Panc1 (cell line): ENCODE results near the gene FA2H. TPM values are rescaled to one million over a fixed set of nuclear protein-coding genes. Genes with fewer than 3 reads are reported as not detected.
"Not testable (repeated sequence)": the region's sequence is repeated elsewhere in the genome, so short reads cannot be mapped to it uniquely, and the experiment has no call there.

Experiments
- ATAC-seq: fragments of 200-7000 bp; cut with Tn5 transposase; 2 replicates; pipeline ENCODE4 v1.9.1; 2020; ENCODE audit warnings: mild to moderate bottlenecking, moderate library complexity
- BruUV-seq: library from RNA; stranded (reverse); fragments of 400-500 nt; replicated peaks from 2 replicates; lab custom pipeline; 2021; lab: Mats Ljungman, UMichigan
- CTCF ChIA-PET: fragments of 300-600 bp; sonication (Branson Sonifier 250); formaldehyde crosslinking; loops from one replicate; lab custom pipeline; 2022; ENCODE audit warnings: antibody characterized with exemption; lab: Charles Lee
- POLR2A ChIA-PET: fragments of 300-600 bp; sonication (Branson Sonifier 250); formaldehyde crosslinking; loops from one replicate; lab custom pipeline; 2022; ENCODE audit warnings: antibody characterized with exemption; lab: Charles Lee
- DNase-seq: peaks from one replicate; pipeline ENCODE4 v3.0.0-alpha.2; 2010; ENCODE audit warnings: low read depth, low spot score
- H3K27ac ChIP-seq: 2 replicates; pipeline ENCODE4 v1.5.1; 2011; ENCODE audit warnings: mild to moderate bottlenecking, low read length, inconsistent platforms
- H3K27me3 ChIP-seq: fragments of 200-500 bp; sonication (Bioruptor generic); 2 replicates; pipeline ENCODE4 v1.6.0; 2014; ENCODE audit warnings: low read length, inconsistent platforms; ENCODE audit not compliant: control insufficient read depth, insufficient read depth
- H3K36me3 ChIP-seq: fragments of 200-500 bp; sonication (Bioruptor generic); 2 replicates; pipeline ENCODE4 v1.5.1; 2014; ENCODE audit warnings: inconsistent platforms, mild to moderate bottlenecking, low read length, moderate library complexity; ENCODE audit not compliant: control insufficient read depth, insufficient read depth
- H3K4me1 ChIP-seq: 2 replicates; pipeline ENCODE4 v1.5.1; 2011; ENCODE audit warnings: inconsistent platforms, mild to moderate bottlenecking, low read length, moderate library complexity; ENCODE audit not compliant: control insufficient read depth, insufficient read depth
- H3K4me3 ChIP-seq, 2 experiments: 2 replicates each; pipeline ENCODE4 v1.5.1; 2011 to 2012; ENCODE audit warnings: low read depth in 2 of 2, low read length in 2 of 2, mild to moderate bottlenecking in 2 of 2, inconsistent platforms in 1 of 2, moderate library complexity in 1 of 2
- H3K9me3 ChIP-seq: fragments of 200-500 bp; sonication (Bioruptor generic); 2 replicates; pipeline ENCODE4 v1.5.1; 2014; ENCODE audit warnings: low read depth, mild to moderate bottlenecking, inconsistent platforms, low read length, moderate library complexity; ENCODE audit not compliant: control insufficient read depth, insufficient read depth
- CTCF ChIP-seq: fragments of 450-650 bp; IDR thresholded peaks from 2 replicates; pipeline ENCODE4 v1.5.1; 2017; ENCODE audit warnings: mild to moderate bottlenecking
- POLR2AphosphoS5 ChIP-seq: IDR thresholded peaks from 2 replicates; pipeline ENCODE4 v1.6.1; 2012; ENCODE audit warnings: mild to moderate bottlenecking, low read depth, low read length, moderate library complexity
- REST ChIP-seq, 2 experiments: IDR thresholded peaks; 2 replicates each; pipeline ENCODE4 v1.6.1; 2011 to 2012; ENCODE audit warnings: low read depth in 2 of 2, control low read depth in 1 of 2, low read length in 1 of 2, mild to moderate bottlenecking in 1 of 2, moderate library complexity in 1 of 2; ENCODE audit not compliant: insufficient read depth in 1 of 2
- SIN3A ChIP-seq: IDR thresholded peaks from 2 replicates; pipeline ENCODE4 v1.6.1; 2012; ENCODE audit warnings: low read depth, mild to moderate bottlenecking, low read length, moderate library complexity, borderline replicate concordance; ENCODE audit not compliant: insufficient read depth
- TCF7L2 ChIP-seq: IDR thresholded peaks from 2 replicates; pipeline ENCODE4 v1.6.1; 2011; ENCODE audit warnings: mild to moderate bottlenecking, low read depth, low read length, inconsistent platforms
- in situ Hi-C: cut with HindIII; loops from 2 replicates; pipeline ENCODE4 v1.10.0; 2016; ENCODE audit warnings: low sequenced_read_pairs, low pct_unique_long_range_greater_than_20kb
- intact Hi-C: fragments of 100-400 bp; cut with micrococcal nuclease; formaldehyde crosslinking; loops from one replicate; pipeline ENCODE4 v1.10.0; 2022; ENCODE audit not compliant: unreplicated experiment
- total RNA-seq: library from RNA; stranded (reverse); gene quantifications from one replicate; pipeline ENCODE4 v1.2.1, GENCODE V29; 2021; ENCODE audit not compliant: unreplicated experiment

Gene FA2H
- total RNA-seq, 1 experiment from 2014 or later = 0.15 TPM

- Histone ChIP-seq H3K9me3 (no peaks in the 10 kb centered on the region), H3K36me3 (no peaks in the 10 kb centered on the region), H3K27ac (no peak overlapping the region), H3K4me1 (no peaks in the 10 kb centered on the region), H3K27me3 (no peaks in the 10 kb centered on the region), H3K4me3 (no peak overlapping the region)
- DNase-seq = no peak
- ATAC-seq = peak; percentile 68; the same call in 1 of the 2 replicates
- POLR2A ChIA-PET = no interaction called here
- in situ Hi-C loops (no loop called here), intact Hi-C loops (no loop called here)
- TF ChIP-seq REST (IDR thresholded peaks at IDR 0.05; ENCODE audit: insufficient read depth in 1 of 2, low read depth in 2 of 2, low read length in 1 of 2) (no peak), TCF7L2 (no peak), CTCF (no peak), SIN3A (no peak), POLR2AphosphoS5 (no peak)
- CTCF ChIA-PET = interaction anchor here (0.8 kb wide), 1 partner anchor 17 kb away, joined by 3 read pairs; no protein-coding TSS in a partner anchor
- no TSS peak for BruUV-seq
These were observed 49.6 kb downstream of the FA2H start for GRCh38 chr16:74724820-74725549.

- intact Hi-C loops = no loop called here
- Histone ChIP-seq H3K4me3 (no peak overlapping the region), H3K36me3 (no peaks in the 10 kb centered on the region), H3K4me1 (no peaks in the 10 kb centered on the region), H3K9me3 (no peaks in the 10 kb centered on the region), H3K27me3 (no peaks in the 10 kb centered on the region), H3K27ac (no peak overlapping the region)
- no peak for ATAC-seq
- no TSS peak for BruUV-seq
- TF ChIP-seq TCF7L2 = no peak
- no peak for TF ChIP-seq POLR2AphosphoS5
- no peak for TF ChIP-seq SIN3A
- TF ChIP-seq CTCF = no peak
- no peak for TF ChIP-seq REST (IDR thresholded peaks at IDR 0.05; ENCODE audit: insufficient read depth in 1 of 2, low read depth in 2 of 2, low read length in 1 of 2)
- no peak for DNase-seq
- CTCF ChIA-PET = no interaction called here
- POLR2A ChIA-PET = interaction anchor here (0.6 kb wide), 1 partner anchor 68 kb away, joined by 3 read pairs; no protein-coding TSS in a partner anchor
- in situ Hi-C loops = no loop called here
These were observed 51.4 kb downstream of the FA2H start for GRCh38 chr16:74723256-74723655.

GRCh38 chr16:74722156-74722555 lies 52.5 kb downstream of the FA2H start:
- H3K27ac ChIP-seq, H3K9me3 ChIP-seq, H3K4me1 ChIP-seq, POLR2A ChIA-PET, H3K36me3 ChIP-seq, in situ Hi-C loops, ATAC-seq, H3K4me3 ChIP-seq, DNase-seq, BruUV-seq, CTCF ChIA-PET, H3K27me3 ChIP-seq, intact Hi-C loops: not testable (repeated sequence)
